OCI-LY7 (cell line): ENCODE results near the gene MINDY4. TPM values are rescaled to one million over a fixed set of nuclear protein-coding genes. Genes with fewer than 3 reads are reported as not detected.

ENCODE experiments used
- BruUV-seq: library from RNA; stranded (reverse); fragments of 400-500 nt; replicated peaks from 2 replicates; lab custom pipeline; 2021; lab: Mats Ljungman, UMichigan
- CTCF ChIA-PET: fragments of 300-600 bp; sonication (Branson Sonifier 250); formaldehyde crosslinking; loops from one replicate; lab custom pipeline; 2022; ENCODE audit warnings: antibody characterized with exemption; ENCODE audit not compliant: unreplicated experiment; lab: Charles Lee
- POLR2A ChIA-PET: fragments of 300-600 bp; sonication (Branson Sonifier 250); formaldehyde crosslinking; loops from one replicate; lab custom pipeline; 2022; ENCODE audit warnings: antibody characterized with exemption; lab: Charles Lee
- DNase-seq: peaks from one replicate; pipeline ENCODE4 v3.0.0-alpha.2; 2015; ENCODE audit warnings: low spot score
- H2AFZ ChIP-seq: fragments of 200-600 bp; sonication (generic), shearing (Covaris generic); 2 replicates; pipeline ENCODE4 v1.6.1; 2014; ENCODE audit warnings: mild to moderate bottlenecking, antibody characterized with exemption, low read length, moderate library complexity
- H3K27ac ChIP-seq: fragments of 200-600 bp; sonication (generic); 2 replicates; pipeline ENCODE4 v1.5.1; 2014; ENCODE audit warnings: mixed run types, low read depth, mild to moderate bottlenecking, moderate library complexity, low read length, inconsistent platforms; ENCODE audit not compliant: poor library complexity, severe bottlenecking
- H3K36me3 ChIP-seq: fragments of 200-600 bp; sonication (generic); 2 replicates; pipeline ENCODE4 v1.6.1; 2014; ENCODE audit warnings: mild to moderate bottlenecking, antibody characterized with exemption, low read length, moderate library complexity, mixed read lengths; ENCODE audit not compliant: insufficient read depth
- H3K4me1 ChIP-seq: fragments of 200-600 bp; sonication (generic); 2 replicates; pipeline ENCODE4 v1.5.1; 2014; ENCODE audit warnings: mild to moderate bottlenecking, low read length; ENCODE audit not compliant: insufficient read depth, poor library complexity, severe bottlenecking
- H3K4me2 ChIP-seq: fragments of 200-600 bp; sonication (generic); 2 replicates; pipeline ENCODE4 v1.6.1; 2014; ENCODE audit warnings: mild to moderate bottlenecking, low read length
- H3K4me3 ChIP-seq: fragments of 200-600 bp; sonication (generic); 2 replicates; pipeline ENCODE4 v1.5.1; 2014; ENCODE audit warnings: mild to moderate bottlenecking, low read depth, low read length; ENCODE audit not compliant: poor library complexity, severe bottlenecking
- H3K79me2 ChIP-seq: fragments of 200-600 bp; sonication (generic); 2 replicates; pipeline ENCODE4 v1.6.1; 2016; ENCODE audit warnings: low read depth, mild to moderate bottlenecking, low read length, moderate library complexity, mixed read lengths; ENCODE audit not compliant: insufficient read depth
- H3K9me2 ChIP-seq: fragments of 200-600 bp; sonication (generic); 2 replicates; pipeline ENCODE4 v1.6.1; 2016; ENCODE audit warnings: mild to moderate bottlenecking, low read length, mixed read lengths; ENCODE audit not compliant: insufficient read depth
- H3K9me3 ChIP-seq: fragments of 200-600 bp; sonication (generic); 2 replicates; pipeline ENCODE4 v1.6.1; 2014; ENCODE audit warnings: mild to moderate bottlenecking, mixed run types, low read length, mixed read lengths
- H4K20me1 ChIP-seq: fragments of 200-600 bp; sonication (generic); 2 replicates; pipeline ENCODE4 v1.6.1; 2014; ENCODE audit warnings: mild to moderate bottlenecking, antibody characterized with exemption, low read length, moderate library complexity, mixed read lengths; ENCODE audit not compliant: insufficient read depth
- CTCF ChIP-seq: fragments of 200-600 bp; sonication (generic); conservative IDR thresholded peaks from 2 replicates; pipeline ENCODE4 v1.5.1; 2014; ENCODE audit warnings: mild to moderate bottlenecking, antibody characterized with exemption, low read length, moderate library complexity, mixed read lengths
- EZH2phosphoT487 ChIP-seq: fragments of 200-600 bp; sonication (generic); IDR thresholded peaks from 2 replicates; pipeline ENCODE4 v1.6.1; 2018; ENCODE audit warnings: low read depth, borderline replicate concordance, mild to moderate bottlenecking, mixed run types, antibody characterized with exemption, low read length, moderate library complexity, mixed read lengths
- intact Hi-C: fragments of 100-400 bp; cut with micrococcal nuclease; formaldehyde crosslinking; loops from one replicate; pipeline ENCODE4 v1.10.0; 2022; ENCODE audit not compliant: unreplicated experiment
- total RNA-seq, 2 experiments: library from RNA; depleted of rRNA in 1 of 2; stranded (reverse); fragments of >200 nt in 1 of 2; shearing (Covaris generic) in 1 of 2; gene quantifications; 2 replicates each; pipeline ENCODE4 v1.2.3, GENCODE V29; 2014 to 2022

Gene MINDY4
- total RNA-seq, 2 experiments from 2014 or later = 0.86 TPM; not detected in 1

- H3K9me3 ChIP-seq = no peaks in the 10 kb centered on the region
- H2AFZ ChIP-seq = no peak overlapping the region
- CTCF ChIA-PET = interaction anchor here (1.5 kb wide), 1 partner anchor 37 kb away, joined by 3 read pairs; no protein-coding TSS in a partner anchor
- no peak for TF ChIP-seq EZH2phosphoT487
- no peak for TF ChIP-seq CTCF
- H3K36me3 ChIP-seq = no peaks in the 10 kb centered on the region
- H3K4me2 ChIP-seq = no peak overlapping the region
- POLR2A ChIA-PET = interaction anchor here (0.6 kb wide), 1 partner anchor 1133 kb away, joined by 3 read pairs; no protein-coding TSS in a partner anchor
- no peak for DNase-seq
- H3K4me3 ChIP-seq = no peak overlapping the region
- H3K9me2 ChIP-seq = no peaks in the 10 kb centered on the region
- H3K27ac ChIP-seq = no peak overlapping the region
- intact Hi-C loops = loop anchor here (5.0 kb wide), 1 partner anchor 186 kb away; no protein-coding TSS in a partner anchor
- BruUV-seq = no TSS peak
- no peaks in the 10 kb centered on the region for H3K4me1 ChIP-seq
- no peaks in the 10 kb centered on the region for H3K79me2 ChIP-seq
- no peaks in the 10 kb centered on the region for H4K20me1 ChIP-seq
These were observed 165.5 kb downstream of the MINDY4 start for GRCh38 chr7:30936650-30937245.

GRCh38 chr7:30937416-30937815, 166.2 kb downstream of the MINDY4 start:
- no peak for DNase-seq
- intact Hi-C loops = loop anchor here (5.0 kb wide), 1 partner anchor 185 kb away; no protein-coding TSS in a partner anchor
- H4K20me1 ChIP-seq = no peaks in the 10 kb centered on the region
- BruUV-seq = no TSS peak
- POLR2A ChIA-PET = no interaction called here
- no peaks in the 10 kb centered on the region for H3K36me3 ChIP-seq
- H3K4me2 ChIP-seq = no peak overlapping the region
- H3K4me1 ChIP-seq = no peaks in the 10 kb centered on the region
- no peaks in the 10 kb centered on the region for H3K9me3 ChIP-seq
- no peaks in the 10 kb centered on the region for H3K79me2 ChIP-seq
- H3K4me3 ChIP-seq = no peak overlapping the region
- no peaks in the 10 kb centered on the region for H3K9me2 ChIP-seq
- TF ChIP-seq EZH2phosphoT487 (no peak), CTCF (no peak)
- H2AFZ ChIP-seq = no peak overlapping the region
- H3K27ac ChIP-seq = no peak overlapping the region
- CTCF ChIA-PET = interaction anchor here (1.5 kb wide), 1 partner anchor 37 kb away, joined by 3 read pairs; no protein-coding TSS in a partner anchor
